GM13976 (cell line): ENCODE data around the gene KIAA0232.

Experiments
- DNase-seq: peaks from one replicate; pipeline ENCODE4 v3.0.0; 2012; ENCODE audit warnings: low spot score
- in situ Hi-C: fragments of 300-500 bp; cut with MboI; formaldehyde crosslinking; loops from one replicate; pipeline ENCODE4 v1.12.0; 2022; ENCODE audit warnings: low sequenced_read_pairs, mixed read lengths, inconsistent platforms; ENCODE audit not compliant: unreplicated experiment
- TF ChIP-seq, protein P1 (sequence below): IDR thresholded peaks from 2 replicates; pipeline ENCODE4 v1.5.1; 2012; ENCODE audit warnings: borderline replicate concordance, mild to moderate bottlenecking; ENCODE audit not compliant: insufficient read depth; ENCODE audit errors: extremely low read depth, missing control alignments, control extremely low read depth

The KIAA0232 gene

DNA sequence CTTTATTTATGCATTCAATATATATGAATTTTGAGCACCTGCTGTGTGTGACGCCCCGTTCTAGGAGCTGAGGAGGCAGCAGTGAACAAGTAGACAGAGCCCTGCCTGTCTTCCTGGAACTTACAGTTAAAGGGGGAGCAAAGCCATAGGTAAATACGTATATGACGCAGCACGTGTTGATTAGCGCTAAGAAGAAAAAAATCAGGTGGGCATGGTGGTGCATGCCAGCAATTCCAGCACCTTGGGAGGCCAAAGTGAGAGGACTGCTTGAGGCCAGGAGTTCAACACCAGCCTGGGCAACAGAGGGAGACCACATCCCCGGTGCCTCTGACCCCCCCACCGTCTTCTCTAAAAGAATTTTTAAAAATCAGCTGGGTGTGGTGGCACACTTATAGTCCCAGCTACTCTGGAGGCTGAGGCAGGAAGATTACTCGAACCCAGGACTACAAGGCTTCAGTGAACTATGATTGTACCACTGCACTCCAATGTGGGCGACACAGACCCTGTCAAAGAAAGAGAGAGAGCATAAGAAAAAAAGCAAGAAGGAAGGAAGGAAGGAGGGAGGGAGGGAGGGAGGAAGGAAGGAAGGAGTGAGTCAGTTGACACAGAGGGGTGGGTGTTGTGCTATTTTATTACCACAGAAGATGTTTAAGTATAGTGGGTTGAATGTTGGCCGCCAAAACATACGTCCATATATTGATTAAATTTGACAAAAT lies 5.4 kb upstream of the KIAA0232 start:
- TF ChIP-seq, protein P1, sequence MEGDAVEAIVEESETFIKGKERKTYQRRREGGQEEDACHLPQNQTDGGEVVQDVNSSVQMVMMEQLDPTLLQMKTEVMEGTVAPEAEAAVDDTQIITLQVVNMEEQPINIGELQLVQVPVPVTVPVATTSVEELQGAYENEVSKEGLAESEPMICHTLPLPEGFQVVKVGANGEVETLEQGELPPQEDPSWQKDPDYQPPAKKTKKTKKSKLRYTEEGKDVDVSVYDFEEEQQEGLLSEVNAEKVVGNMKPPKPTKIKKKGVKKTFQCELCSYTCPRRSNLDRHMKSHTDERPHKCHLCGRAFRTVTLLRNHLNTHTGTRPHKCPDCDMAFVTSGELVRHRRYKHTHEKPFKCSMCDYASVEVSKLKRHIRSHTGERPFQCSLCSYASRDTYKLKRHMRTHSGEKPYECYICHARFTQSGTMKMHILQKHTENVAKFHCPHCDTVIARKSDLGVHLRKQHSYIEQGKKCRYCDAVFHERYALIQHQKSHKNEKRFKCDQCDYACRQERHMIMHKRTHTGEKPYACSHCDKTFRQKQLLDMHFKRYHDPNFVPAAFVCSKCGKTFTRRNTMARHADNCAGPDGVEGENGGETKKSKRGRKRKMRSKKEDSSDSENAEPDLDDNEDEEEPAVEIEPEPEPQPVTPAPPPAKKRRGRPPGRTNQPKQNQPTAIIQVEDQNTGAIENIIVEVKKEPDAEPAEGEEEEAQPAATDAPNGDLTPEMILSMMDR = no peak
- in situ Hi-C loops = no loop called here
- no peak for DNase-seq

GRCh38 chr4:6777636-6778281 lies 4.8 kb upstream of the KIAA0232 start:
- in situ Hi-C loops = no loop called here
- no peak for DNase-seq
- TF ChIP-seq, protein P1 = peak; percentile 28

DNA sequence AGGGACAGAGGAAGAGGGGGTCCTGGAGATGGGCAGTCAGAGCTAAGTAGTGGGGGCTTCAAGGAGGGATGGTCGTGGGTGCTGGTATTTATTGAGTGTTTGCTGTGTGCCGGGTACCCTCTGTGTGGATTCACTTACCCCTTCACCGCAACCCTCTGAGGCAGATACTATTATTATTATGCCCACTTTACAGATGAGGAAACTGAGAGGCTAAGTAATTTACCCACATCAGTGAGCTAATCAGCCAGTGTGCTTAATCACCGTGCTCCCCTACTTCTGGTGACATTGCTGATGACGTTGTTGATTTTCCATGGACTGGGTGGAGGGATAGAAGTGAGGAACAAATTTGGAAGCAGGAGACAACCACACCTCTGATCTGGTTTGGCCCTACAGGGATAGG lies 4.1 kb upstream of the KIAA0232 start:
- in situ Hi-C loops = no loop called here
- TF ChIP-seq, protein P1 = no peak
- DNase-seq = no peak

DNA sequence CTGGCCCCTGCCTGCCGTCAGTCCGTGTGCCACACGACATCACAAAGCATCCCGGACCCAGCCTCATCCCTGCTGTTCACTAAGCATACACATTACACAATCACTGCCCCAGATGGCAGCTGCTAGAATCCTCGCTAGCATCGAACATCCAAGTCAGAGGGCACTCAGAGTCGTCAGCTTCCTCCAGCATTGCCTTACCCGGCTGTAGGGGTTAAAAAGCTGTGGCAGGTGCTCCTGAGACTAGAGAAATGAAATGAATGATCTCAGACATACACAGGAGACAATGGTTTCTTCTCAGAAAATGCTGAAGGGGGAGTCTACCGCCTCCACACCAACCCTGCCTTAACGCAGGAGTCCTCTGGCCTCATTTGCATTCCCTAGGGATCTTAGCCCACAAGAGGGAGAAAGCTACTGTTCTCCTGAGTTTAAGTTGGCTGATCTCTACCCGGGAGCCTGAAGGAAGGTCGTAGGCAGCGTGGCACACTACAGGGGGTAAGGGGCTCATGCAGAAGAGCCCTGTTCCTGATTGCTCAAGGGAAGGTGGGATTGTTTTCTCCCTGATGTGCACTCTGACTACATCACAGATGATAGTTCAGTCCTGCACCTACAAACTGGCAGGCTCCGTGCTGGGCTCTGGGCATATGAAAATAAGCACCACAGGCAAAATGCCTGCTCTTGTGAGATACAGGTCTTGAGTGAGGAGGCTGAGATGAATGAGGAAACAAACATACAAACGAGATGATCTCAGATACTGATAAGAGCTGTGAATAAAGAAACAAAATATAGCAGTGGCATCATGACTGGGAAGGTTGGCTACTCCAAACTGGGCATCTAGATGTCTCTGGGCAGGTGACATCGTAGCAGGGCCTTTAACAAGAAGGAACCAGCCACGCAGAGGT lies 2.6 kb upstream of the KIAA0232 start:
- in situ Hi-C loops = no loop called here
- TF ChIP-seq, protein P1 = no peak
- no peak for DNase-seq

- TF ChIP-seq, protein P1 = no peak
- no peak for DNase-seq
- in situ Hi-C loops = no loop called here
These were observed 1.4 kb upstream of the KIAA0232 start for GRCh38 chr4:6781113-6781512.

GRCh38 chr4:6781561-6781960 lies 966 bp upstream of the KIAA0232 start:
- in situ Hi-C loops = no loop called here
- TF ChIP-seq, protein P1 = no peak
- DNase-seq = no peak
